ENCODE data around the gene PSMB5. TPM values are rescaled to one million over a fixed set of nuclear protein-coding genes. Genes with fewer than 3 reads are reported as not detected.
A peak's percentile ranks its signal among the peaks of the same experiment; 100 is the strongest.

PSMB5 gene
- total RNA-seq, 4 donors from 2014 or later: 59.7 to 167 (median 135) TPM

GRCh38 chr14:22985894-22986507 is 48.7 kb downstream of the PSMB5 start:
- TF ChIP-seq EP300 (IDR thresholded peaks at IDR 0.05) (no peak), POLR2AphosphoS5 (IDR thresholded peaks at IDR 0.05) (no peak), POLR2A (IDR thresholded peaks at IDR 0.05) (no peak)
- TF ChIP-seq, protein P1, sequence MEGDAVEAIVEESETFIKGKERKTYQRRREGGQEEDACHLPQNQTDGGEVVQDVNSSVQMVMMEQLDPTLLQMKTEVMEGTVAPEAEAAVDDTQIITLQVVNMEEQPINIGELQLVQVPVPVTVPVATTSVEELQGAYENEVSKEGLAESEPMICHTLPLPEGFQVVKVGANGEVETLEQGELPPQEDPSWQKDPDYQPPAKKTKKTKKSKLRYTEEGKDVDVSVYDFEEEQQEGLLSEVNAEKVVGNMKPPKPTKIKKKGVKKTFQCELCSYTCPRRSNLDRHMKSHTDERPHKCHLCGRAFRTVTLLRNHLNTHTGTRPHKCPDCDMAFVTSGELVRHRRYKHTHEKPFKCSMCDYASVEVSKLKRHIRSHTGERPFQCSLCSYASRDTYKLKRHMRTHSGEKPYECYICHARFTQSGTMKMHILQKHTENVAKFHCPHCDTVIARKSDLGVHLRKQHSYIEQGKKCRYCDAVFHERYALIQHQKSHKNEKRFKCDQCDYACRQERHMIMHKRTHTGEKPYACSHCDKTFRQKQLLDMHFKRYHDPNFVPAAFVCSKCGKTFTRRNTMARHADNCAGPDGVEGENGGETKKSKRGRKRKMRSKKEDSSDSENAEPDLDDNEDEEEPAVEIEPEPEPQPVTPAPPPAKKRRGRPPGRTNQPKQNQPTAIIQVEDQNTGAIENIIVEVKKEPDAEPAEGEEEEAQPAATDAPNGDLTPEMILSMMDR (IDR thresholded peaks at IDR 0.05): no peak
- Histone ChIP-seq H3K4me3 (no peak overlapping the region), H3K27me3 (no peaks in the 10 kb centered on the region), H3K9me3 (no peaks in the 10 kb centered on the region), H3K4me1 (peaks cover 19% of the 10 kb centered on the region), H3K27ac (no peak overlapping the region), H3K36me3 (peaks cover 20% of the 10 kb centered on the region)
- DNase-seq (ENCODE audit: low spot score in 2 of 2): no peak
- WGBS: 55% methylated on average over 2 of the region's 2 CpGs

GRCh38 chr14:22984959-22985658 is 49.6 kb downstream of the PSMB5 start:
- DNase-seq (ENCODE audit: low spot score in 2 of 2): no peak
- no peak overlapping the region for H3K4me3 ChIP-seq
- no peak overlapping the region for H3K27ac ChIP-seq
- peaks cover 28% of the 10 kb centered on the region for H3K4me1 ChIP-seq
- WGBS: 90% methylated on average over 6 of the region's 6 CpGs
- TF ChIP-seq EP300 (IDR thresholded peaks at IDR 0.05) (no peak), POLR2A (IDR thresholded peaks at IDR 0.05) (no peak), POLR2AphosphoS5 (IDR thresholded peaks at IDR 0.05) (no peak)
- TF ChIP-seq, protein P1 (IDR thresholded peaks at IDR 0.05): no peak
- no peaks in the 10 kb centered on the region for H3K9me3 ChIP-seq
- H3K36me3 ChIP-seq: peaks cover 17% of the 10 kb centered on the region
- no peaks in the 10 kb centered on the region for H3K27me3 ChIP-seq

GRCh38 chr14:22982477-22983245 is 52.0 kb downstream of the PSMB5 start, which contains the start of gene AJUBA:
AJUBA (minus strand) TSS chr14:22982551; CDS start chr14:22982266, 285 bp downstream.
- under 1% methylated on average over 33 of the region's 48 CpGs for WGBS
- no peaks in the 10 kb centered on the region for H3K9me3 ChIP-seq
- H3K36me3 ChIP-seq: peaks cover 5% of the 10 kb centered on the region
- H3K27me3 ChIP-seq: no peaks in the 10 kb centered on the region
- H3K4me3 ChIP-seq: peak within 1 kb of the TSS; percentile 77
- peaks cover 46% of the 10 kb centered on the region for H3K4me1 ChIP-seq
- peak within 1 kb of the TSS; percentile 86 for H3K27ac ChIP-seq
- DNase-seq (ENCODE audit: low spot score in 2 of 2): peak; percentile 90 to 91
- no peak for TF ChIP-seq POLR2AphosphoS5 (IDR thresholded peaks at IDR 0.05)
- TF ChIP-seq, protein P1 (IDR thresholded peaks at IDR 0.05): no peak
- no peak for TF ChIP-seq POLR2A (IDR thresholded peaks at IDR 0.05)
- TF ChIP-seq EP300 (IDR thresholded peaks at IDR 0.05): no peak

GRCh38 chr14:22981876-22982476 is 52.7 kb downstream of the PSMB5 start:
- H3K9me3 ChIP-seq: no peaks in the 10 kb centered on the region
- no peaks in the 10 kb centered on the region for H3K27me3 ChIP-seq
- H3K4me3 ChIP-seq: peak overlapping the region; percentile 77
- DNase-seq (ENCODE audit: low spot score in 2 of 2): no peak
- peaks cover 53% of the 10 kb centered on the region for H3K4me1 ChIP-seq
- WGBS: no CpG with 5 or more reads among the region's 51 CpGs
- no peak for TF ChIP-seq POLR2A (IDR thresholded peaks at IDR 0.05)
- TF ChIP-seq EP300 (IDR thresholded peaks at IDR 0.05): no peak
- TF ChIP-seq, protein P1 (IDR thresholded peaks at IDR 0.05): no peak
- TF ChIP-seq POLR2AphosphoS5 (IDR thresholded peaks at IDR 0.05): no peak
- peak overlapping the region; percentile 86 for H3K27ac ChIP-seq
- peaks cover under 1% of the 10 kb centered on the region for H3K36me3 ChIP-seq
